Breast epithelium (tissue), 3 donors: ENCODE measurements around the gene FOXRED2.

Experiments used
- CTCF ChIP-seq, 3 donors: fragments of 450-650 bp; IDR thresholded peaks; one replicate each; pipeline ENCODE4 v1.5.1; 2016 to 2017; ENCODE audit warnings: antibody characterized with exemption in 3 of 3, mild to moderate bottlenecking in 3 of 3, moderate library complexity in 3 of 3
- POLR2A ChIP-seq: fragments of 450-650 bp; IDR thresholded peaks from one replicate; pipeline ENCODE4 v1.6.1; 2016; ENCODE audit warnings: antibody characterized with exemption, mild to moderate bottlenecking, moderate library complexity
- POLR2AphosphoS5 ChIP-seq, 3 donors: sonication (generic); formaldehyde crosslinking; IDR thresholded peaks; one replicate each; pipeline ENCODE4 v1.6.1; 2017; ENCODE audit warnings: antibody characterized with exemption in 3 of 3

GRCh38 chr22:36470994-36471331 is 35.9 kb downstream of the FOXRED2 start:
- TF ChIP-seq CTCF (IDR thresholded peaks at IDR 0.05) (no peak), POLR2A (no peak), POLR2AphosphoS5 (IDR thresholded peaks at IDR 0.05) (no peak)
